Posterior cingulate gyrus (tissue), 11 donors: Measurements from ENCODE around the gene HOXC6.
A peak's percentile ranks its signal among the peaks of the same experiment; 100 is the strongest.

ENCODE experiments used
- DNase-seq, 10 donors: peaks; one replicate each; pipeline versions ENCODE4 v3.0.0 to v3.0.0-alpha.2; 2020 to 2021; ENCODE audit warnings: mixed read lengths in 3 of 10
- intact Hi-C: fragments of 100-400 bp; cut with DNase I; formaldehyde crosslinking; loops from one replicate; pipeline ENCODE4 v1.15.1; 2023

The HOXC6 gene

GRCh38 chr12:54051874-54052437 is 23.7 kb downstream of the HOXC6 start:
- intact Hi-C loops, result no loop called here
- DNase-seq, result no peak

- DNase-seq, result peak in 1 of 10 donors; percentile 52
- intact Hi-C loops, result no loop called here
Measured at GRCh38 chr12:54052438-54053002, 24.3 kb downstream of the HOXC6 start.

GRCh38 chr12:54053003-54053750 is 24.9 kb downstream of the HOXC6 start:
- peak in 1 of 10 donors; percentile 60 for DNase-seq
- intact Hi-C loops, result no loop called here

GRCh38 chr12:54053751-54054741 is 25.8 kb downstream of the HOXC6 start, which contains the start of gene HOXC4:
HOXC4 (plus strand) TSS chr12:54053835; CDS start chr12:54053923, 88 bp downstream.
- intact Hi-C loops, result no loop called here
- DNase-seq, result peak in 1 of 10 donors; percentile 68

- DNase-seq, result peak in 1 of 10 donors; percentile 81
- intact Hi-C loops, result no loop called here
Measured at GRCh38 chr12:54054742-54055194, 26.5 kb downstream of the HOXC6 start.

- DNase-seq, result no peak
- intact Hi-C loops, result no loop called here
Measured at GRCh38 chr12:54055552-54055951, 27.3 kb downstream of the HOXC6 start.

- intact Hi-C loops, result no loop called here
- no peak for DNase-seq
Measured at GRCh38 chr12:54056110-54056509, 27.9 kb downstream of the HOXC6 start.

- DNase-seq, result no peak
- intact Hi-C loops, result no loop called here
Measured at GRCh38 chr12:54058128-54058768, 30.0 kb downstream of the HOXC6 start.

- no peak for DNase-seq
- intact Hi-C loops, result no loop called here
Measured at GRCh38 chr12:54059668-54060067, 31.4 kb downstream of the HOXC6 start.

- DNase-seq, result no peak
- intact Hi-C loops, result no loop called here
Measured at GRCh38 chr12:54060174-54060974, 32.1 kb downstream of the HOXC6 start.

GRCh38 chr12:54060975-54061778 is 32.9 kb downstream of the HOXC6 start:
- intact Hi-C loops, result no loop called here
- no peak for DNase-seq

- no peak for DNase-seq
- intact Hi-C loops, result no loop called here
Measured at GRCh38 chr12:54065677-54066076, 37.4 kb downstream of the HOXC6 start.

- intact Hi-C loops, result no loop called here
- DNase-seq, result no peak
Measured at GRCh38 chr12:54066408-54066807, 38.2 kb downstream of the HOXC6 start.

GRCh38 chr12:54068418-54069070 is 40.3 kb downstream of the HOXC6 start:
- intact Hi-C loops, result no loop called here
- no peak for DNase-seq

- no peak for DNase-seq
- intact Hi-C loops, result no loop called here
Measured at GRCh38 chr12:54071942-54072341, 43.7 kb downstream of the HOXC6 start.

GRCh38 chr12:54074308-54074707 is 46.1 kb downstream of the HOXC6 start:
- DNase-seq, result no peak
- intact Hi-C loops, result no loop called here

- intact Hi-C loops, result no loop called here
- DNase-seq, result no peak
Measured at GRCh38 chr12:54075409-54075808, 47.2 kb downstream of the HOXC6 start.

GRCh38 chr12:54075974-54076373 is 47.7 kb downstream of the HOXC6 start:
- intact Hi-C loops, result no loop called here
- no peak for DNase-seq
